ENCODE data around the gene PDSS1.
"Not testable (repeated sequence)": the region's sequence is repeated elsewhere in the genome, so short reads cannot be mapped to it uniquely, and the experiment has no call there.

- not testable (repeated sequence) for TF ChIP-seq TARDBP (IDR thresholded peaks at IDR 0.05); SUZ12 (IDR thresholded peaks at IDR 0.05); HDGF (IDR thresholded peaks at IDR 0.05; ENCODE audit: borderline replicate concordance); ZNF384 (IDR thresholded peaks at IDR 0.05); FOXM1 (IDR thresholded peaks at IDR 0.05; ENCODE audit: borderline replicate concordance); NFRKB (IDR thresholded peaks at IDR 0.05); ELF4 (IDR thresholded peaks at IDR 0.05); PKNOX1 (IDR thresholded peaks at IDR 0.05); FOXK2 (IDR thresholded peaks at IDR 0.05); L3MBTL2 (conservative IDR thresholded peaks at IDR 0.05); CTBP1 (IDR thresholded peaks at IDR 0.05; ENCODE audit: borderline replicate concordance); BHLHE40 (IDR thresholded peaks at IDR 0.05; ENCODE audit: borderline replicate concordance); SP1 (IDR thresholded peaks at IDR 0.05); FOXA1 (IDR thresholded peaks at IDR 0.05)
These were observed 46.0 kb upstream of the PDSS1 start for GRCh38 chr10:26651476-26651875.
